HEK293T (cell line): ENCODE data around the gene SERTAD4.

Source experiments
- BHLHE40 ChIP-seq: fragments of 450-650 bp; IDR thresholded peaks from 2 replicates; pipeline ENCODE4 v1.6.1; 2016; ENCODE audit warnings: mild to moderate bottlenecking, moderate library complexity, borderline replicate concordance
- FOXA1 ChIP-seq: fragments of 450-650 bp; IDR thresholded peaks from 2 replicates; pipeline ENCODE4 v1.6.1; 2016; ENCODE audit warnings: mild to moderate bottlenecking
- FOXM1 ChIP-seq: fragments of 450-650 bp; IDR thresholded peaks from 2 replicates; pipeline ENCODE4 v1.6.1; 2017; ENCODE audit warnings: mild to moderate bottlenecking, borderline replicate concordance
- NFRKB ChIP-seq: fragments of 450-650 bp; IDR thresholded peaks from 2 replicates; pipeline ENCODE4 v1.6.1; 2016; ENCODE audit warnings: mild to moderate bottlenecking, moderate library complexity
- SP1 ChIP-seq: fragments of 450-650 bp; IDR thresholded peaks from 2 replicates; pipeline ENCODE4 v1.6.1; 2017
- SUZ12 ChIP-seq: fragments of 450-650 bp; IDR thresholded peaks from 2 replicates; pipeline ENCODE4 v1.6.1; 2016; ENCODE audit warnings: mild to moderate bottlenecking
- TF ChIP-seq, protein P1 (sequence below): fragments of 450-650 bp; IDR thresholded peaks from 2 replicates; pipeline ENCODE4 v1.6.1; 2016

DNA sequence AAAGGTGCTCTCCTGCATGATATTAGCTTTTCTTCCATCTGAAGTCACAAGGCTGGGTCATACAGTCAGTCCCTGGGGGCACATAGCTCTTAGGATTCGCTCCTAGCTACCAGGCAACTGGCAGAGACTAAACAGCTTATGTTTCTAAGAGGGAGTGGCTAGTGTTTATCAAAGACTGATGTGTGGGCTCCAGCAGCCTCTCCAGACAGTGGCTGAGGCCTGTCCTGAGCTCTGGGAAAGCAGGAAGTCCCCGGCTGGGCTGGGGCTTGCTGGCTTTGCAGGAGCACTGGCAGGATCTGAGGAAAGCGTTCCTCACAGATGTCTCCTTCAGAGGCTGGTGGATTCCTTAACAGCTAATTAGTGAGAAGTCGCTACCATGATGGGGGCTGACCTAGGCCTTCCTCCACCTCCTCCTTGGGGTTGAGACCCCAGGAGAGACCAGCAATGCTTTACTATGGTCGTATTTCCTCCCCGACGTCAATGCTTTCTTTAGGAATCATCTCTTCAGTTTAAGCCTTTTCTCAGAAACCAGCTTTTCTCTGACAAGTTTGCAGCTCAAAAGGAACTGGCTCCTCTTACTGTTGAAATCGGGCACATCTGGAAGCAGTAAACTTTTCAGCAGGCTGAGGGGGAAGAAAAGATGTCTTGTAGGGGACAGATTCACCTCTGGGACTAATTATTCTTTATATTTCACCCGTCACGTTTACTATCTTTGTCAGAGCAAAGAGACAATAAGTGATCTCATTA, 62.6 kb downstream of the SERTAD4 start:
- no peak for TF ChIP-seq FOXM1
- no peak for TF ChIP-seq SP1
- no peak for TF ChIP-seq SUZ12
- TF ChIP-seq BHLHE40, result no peak
- TF ChIP-seq, protein P1, sequence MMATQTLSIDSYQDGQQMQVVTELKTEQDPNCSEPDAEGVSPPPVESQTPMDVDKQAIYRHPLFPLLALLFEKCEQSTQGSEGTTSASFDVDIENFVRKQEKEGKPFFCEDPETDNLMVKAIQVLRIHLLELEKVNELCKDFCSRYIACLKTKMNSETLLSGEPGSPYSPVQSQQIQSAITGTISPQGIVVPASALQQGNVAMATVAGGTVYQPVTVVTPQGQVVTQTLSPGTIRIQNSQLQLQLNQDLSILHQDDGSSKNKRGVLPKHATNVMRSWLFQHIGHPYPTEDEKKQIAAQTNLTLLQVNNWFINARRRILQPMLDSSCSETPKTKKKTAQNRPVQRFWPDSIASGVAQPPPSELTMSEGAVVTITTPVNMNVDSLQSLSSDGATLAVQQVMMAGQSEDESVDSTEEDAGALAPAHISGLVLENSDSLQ, result no peak
- TF ChIP-seq FOXA1, result no peak
- no peak for TF ChIP-seq NFRKB
